ENCODE measurements around the gene CYFIP2.
"Not testable (repeated sequence)": the region's sequence is repeated elsewhere in the genome, so short reads cannot be mapped to it uniquely, and the experiment has no call there.

CYFIP2 gene

GRCh38 chr5:157236423-157236822 lies 29.5 kb upstream of the CYFIP2 start:
- WGBS, 2 donors (ENCODE audit: extremely low coverage in 2 of 2, insufficient read length in 2 of 2, insufficient replicate concordance in 1 of 2): no CpG with 5 or more reads among the region's 3 CpGs
- Histone ChIP-seq H3K9me3 (replicated peaks in 1 of 2; ENCODE audit: control insufficient read depth in 2 of 2, insufficient read depth in 1 of 2, low read depth in 1 of 2, low read length in 2 of 2) (peaks cover 0 to 4% of the 10 kb centered on the region in 2 donors), H2BK5ac (ENCODE audit: low read length) (no peak overlapping the region), H3K79me1 (ENCODE audit: low read depth, low read length) (no peaks in the 10 kb centered on the region), H3K23ac (ENCODE audit: low read depth, low read length, poor library complexity) (no peak overlapping the region), H2BK15ac (ENCODE audit: low read length) (no peak overlapping the region), H3K27ac (replicated peaks; ENCODE audit: low read length) (no peak overlapping the region), H3K4me2 (ENCODE audit: insufficient read depth, low read length, poor library complexity, severe bottlenecking) (no peak overlapping the region), H2BK120ac (ENCODE audit: low read depth, low read length) (no peak overlapping the region), H2AK5ac (ENCODE audit: low read depth, low read length) (no peak overlapping the region), H3K4me1 (ENCODE audit: control insufficient read depth in 2 of 2, insufficient read depth in 1 of 2, low read depth in 1 of 2, low read length in 2 of 2) (no peaks in the 10 kb centered on the region), H3K18ac (ENCODE audit: low read length) (no peak overlapping the region), H3K4ac (ENCODE audit: low read length) (no peak overlapping the region), H4K8ac (ENCODE audit: low read depth, low read length) (no peak overlapping the region), H2BK12ac (ENCODE audit: low read length) (no peak overlapping the region), H3K14ac (ENCODE audit: low read length) (no peak overlapping the region), H3K36me3 (replicated peaks in 1 of 2; ENCODE audit: control insufficient read depth in 2 of 2, insufficient read depth in 2 of 2, low read length in 2 of 2) (no peaks in the 10 kb centered on the region), H4K91ac (ENCODE audit: low read depth, low read length, poor library complexity) (no peak overlapping the region), H3K4me3 (ENCODE audit: low read length in 2 of 2) (no peak overlapping the region), H3K27me3 (ENCODE audit: control insufficient read depth in 3 of 3, insufficient read depth in 3 of 3, low read depth in 1 of 3, low read length in 3 of 3) (no peaks in the 10 kb centered on the region), H2AFZ (ENCODE audit: low read length) (no peak overlapping the region), H3K9ac (ENCODE audit: low read depth, low read length, poor library complexity) (no peak overlapping the region)
- no peak for DNase-seq (ENCODE audit: low spot score)

- no peaks in the 10 kb centered on the region for H3K36me3 ChIP-seq (replicated peaks in 1 of 2; ENCODE audit: control insufficient read depth in 2 of 2, insufficient read depth in 2 of 2, low read length in 2 of 2)
- DNase-seq (ENCODE audit: low spot score): no peak
- H3K4me1 ChIP-seq (ENCODE audit: control insufficient read depth in 2 of 2, insufficient read depth in 1 of 2, low read depth in 1 of 2, low read length in 2 of 2): peaks cover 6 to 7% of the 10 kb centered on the region in 2 donors
- H3K23ac ChIP-seq (ENCODE audit: low read depth, low read length, poor library complexity): no peak overlapping the region
- WGBS, 2 donors (ENCODE audit: extremely low coverage in 2 of 2, insufficient read length in 2 of 2, insufficient replicate concordance in 1 of 2): no CpG with 5 or more reads among the region's 4 CpGs
- no peak overlapping the region for H2BK120ac ChIP-seq (ENCODE audit: low read depth, low read length)
- H3K9me3 ChIP-seq (replicated peaks in 1 of 2; ENCODE audit: control insufficient read depth in 2 of 2, insufficient read depth in 1 of 2, low read depth in 1 of 2, low read length in 2 of 2): peaks cover 0 to 4% of the 10 kb centered on the region in 2 donors
- H3K4me3 ChIP-seq (ENCODE audit: low read length in 2 of 2): no peak overlapping the region
- H3K4ac ChIP-seq (ENCODE audit: low read length): no peak overlapping the region
- no peak overlapping the region for H2BK5ac ChIP-seq (ENCODE audit: low read length)
- H4K8ac ChIP-seq (ENCODE audit: low read depth, low read length): no peak overlapping the region
- no peak overlapping the region for H2BK15ac ChIP-seq (ENCODE audit: low read length)
- no peak overlapping the region for H4K91ac ChIP-seq (ENCODE audit: low read depth, low read length, poor library complexity)
- no peaks in the 10 kb centered on the region for H3K27me3 ChIP-seq (ENCODE audit: control insufficient read depth in 3 of 3, insufficient read depth in 3 of 3, low read depth in 1 of 3, low read length in 3 of 3)
- H3K14ac ChIP-seq (ENCODE audit: low read length): no peak overlapping the region
- no peak overlapping the region for H2AK5ac ChIP-seq (ENCODE audit: low read depth, low read length)
- no peaks in the 10 kb centered on the region for H3K79me1 ChIP-seq (ENCODE audit: low read depth, low read length)
- H3K9ac ChIP-seq (ENCODE audit: low read depth, low read length, poor library complexity): no peak overlapping the region
- no peak overlapping the region for H2AFZ ChIP-seq (ENCODE audit: low read length)
- no peak overlapping the region for H3K18ac ChIP-seq (ENCODE audit: low read length)
- H3K4me2 ChIP-seq (ENCODE audit: insufficient read depth, low read length, poor library complexity, severe bottlenecking): no peak overlapping the region
- no peak overlapping the region for H2BK12ac ChIP-seq (ENCODE audit: low read length)
- H3K27ac ChIP-seq (replicated peaks; ENCODE audit: low read length): no peak overlapping the region
These were observed 24.4 kb upstream of the CYFIP2 start for GRCh38 chr5:157241483-157241882.

- not testable (repeated sequence) for H3K27me3 ChIP-seq (ENCODE audit: control insufficient read depth in 3 of 3, insufficient read depth in 3 of 3, low read depth in 1 of 3, low read length in 3 of 3); H3K9ac ChIP-seq (ENCODE audit: low read depth, low read length, poor library complexity); H2AK5ac ChIP-seq (ENCODE audit: low read depth, low read length); H3K14ac ChIP-seq (ENCODE audit: low read length); H3K4me3 ChIP-seq (ENCODE audit: low read length in 2 of 2); H3K4me2 ChIP-seq (ENCODE audit: insufficient read depth, low read length, poor library complexity, severe bottlenecking); H2BK15ac ChIP-seq (ENCODE audit: low read length); H3K36me3 ChIP-seq (replicated peaks in 1 of 2; ENCODE audit: control insufficient read depth in 2 of 2, insufficient read depth in 2 of 2, low read length in 2 of 2); H2BK120ac ChIP-seq (ENCODE audit: low read depth, low read length); H4K91ac ChIP-seq (ENCODE audit: low read depth, low read length, poor library complexity); H3K4me1 ChIP-seq (ENCODE audit: control insufficient read depth in 2 of 2, insufficient read depth in 1 of 2, low read depth in 1 of 2, low read length in 2 of 2); DNase-seq (ENCODE audit: low spot score); H3K27ac ChIP-seq (replicated peaks; ENCODE audit: low read length); H2BK5ac ChIP-seq (ENCODE audit: low read length); H2AFZ ChIP-seq (ENCODE audit: low read length); H3K23ac ChIP-seq (ENCODE audit: low read depth, low read length, poor library complexity); H2BK12ac ChIP-seq (ENCODE audit: low read length); H3K9me3 ChIP-seq (replicated peaks in 1 of 2; ENCODE audit: control insufficient read depth in 2 of 2, insufficient read depth in 1 of 2, low read depth in 1 of 2, low read length in 2 of 2); H3K79me1 ChIP-seq (ENCODE audit: low read depth, low read length); H4K8ac ChIP-seq (ENCODE audit: low read depth, low read length); H3K18ac ChIP-seq (ENCODE audit: low read length); H3K4ac ChIP-seq (ENCODE audit: low read length)
- no CpG with 5 or more reads among the region's 7 CpGs for WGBS, 2 donors (ENCODE audit: extremely low coverage in 2 of 2, insufficient read length in 2 of 2, insufficient replicate concordance in 1 of 2)
These were observed 21.2 kb upstream of the CYFIP2 start for GRCh38 chr5:157244704-157245103.

GRCh38 chr5:157245476-157245875 lies 20.4 kb upstream of the CYFIP2 start:
- no peak overlapping the region for H3K27ac ChIP-seq (replicated peaks; ENCODE audit: low read length)
- no peak overlapping the region for H2BK5ac ChIP-seq (ENCODE audit: low read length)
- no peaks in the 10 kb centered on the region for H3K27me3 ChIP-seq (ENCODE audit: control insufficient read depth in 3 of 3, insufficient read depth in 3 of 3, low read depth in 1 of 3, low read length in 3 of 3)
- H3K9ac ChIP-seq (ENCODE audit: low read depth, low read length, poor library complexity): no peak overlapping the region
- H4K91ac ChIP-seq (ENCODE audit: low read depth, low read length, poor library complexity): no peak overlapping the region
- H3K4me3 ChIP-seq (ENCODE audit: low read length in 2 of 2): no peak overlapping the region
- H2BK12ac ChIP-seq (ENCODE audit: low read length): no peak overlapping the region
- H3K4me1 ChIP-seq (ENCODE audit: control insufficient read depth in 2 of 2, insufficient read depth in 1 of 2, low read depth in 1 of 2, low read length in 2 of 2): peaks cover 6 to 7% of the 10 kb centered on the region in 2 donors
- H2AFZ ChIP-seq (ENCODE audit: low read length): peak overlapping the region; percentile 77
- no peak overlapping the region for H2BK15ac ChIP-seq (ENCODE audit: low read length)
- no peak overlapping the region for H3K18ac ChIP-seq (ENCODE audit: low read length)
- H3K4ac ChIP-seq (ENCODE audit: low read length): no peak overlapping the region
- H3K79me1 ChIP-seq (ENCODE audit: low read depth, low read length): no peaks in the 10 kb centered on the region
- no peak overlapping the region for H3K23ac ChIP-seq (ENCODE audit: low read depth, low read length, poor library complexity)
- WGBS, 2 donors (ENCODE audit: extremely low coverage in 2 of 2, insufficient read length in 2 of 2, insufficient replicate concordance in 1 of 2): no CpG with 5 or more reads among the region's 4 CpGs
- no peak overlapping the region for H3K14ac ChIP-seq (ENCODE audit: low read length)
- H3K4me2 ChIP-seq (ENCODE audit: insufficient read depth, low read length, poor library complexity, severe bottlenecking): no peak overlapping the region
- H2BK120ac ChIP-seq (ENCODE audit: low read depth, low read length): no peak overlapping the region
- H3K36me3 ChIP-seq (replicated peaks in 1 of 2; ENCODE audit: control insufficient read depth in 2 of 2, insufficient read depth in 2 of 2, low read length in 2 of 2): no peaks in the 10 kb centered on the region
- H2AK5ac ChIP-seq (ENCODE audit: low read depth, low read length): no peak overlapping the region
- peaks cover 0 to 2% of the 10 kb centered on the region in 2 donors for H3K9me3 ChIP-seq (replicated peaks in 1 of 2; ENCODE audit: control insufficient read depth in 2 of 2, insufficient read depth in 1 of 2, low read depth in 1 of 2, low read length in 2 of 2)
- DNase-seq (ENCODE audit: low spot score): no peak
- H4K8ac ChIP-seq (ENCODE audit: low read depth, low read length): no peak overlapping the region

Measured in neuronal stem cell (in vitro differentiated cells).